Cardiac muscle cell (in vitro differentiated cells and primary cell): ENCODE measurements around the gene PLA2G4A. TPM values are rescaled to one million over a fixed set of nuclear protein-coding genes. Genes with fewer than 3 reads are reported as not detected.
A peak's percentile ranks its signal among the peaks of the same experiment; 100 is the strongest.

Experiments
- DNase-seq, 2 donors: peaks; one replicate each; pipeline versions ENCODE4 v3.0.0 to v3.0.0-alpha.2; 2010 to 2017; ENCODE audit warnings: low read depth in 1 of 2, low spot score in 1 of 2
- H3K27ac ChIP-seq: fragments of 200-600 bp; sonication (generic); 2 replicates; pipeline ENCODE4 v1.5.1; 2016
- H3K27me3 ChIP-seq: fragments of 200-600 bp; sonication (generic); 2 replicates; pipeline ENCODE4 v1.6.0; 2016; ENCODE audit warnings: control low read depth
- H3K36me3 ChIP-seq: fragments of 200-600 bp; sonication (generic); 2 replicates; pipeline ENCODE4 v1.5.1; 2016; ENCODE audit warnings: control low read depth
- H3K4me1 ChIP-seq: fragments of 200-600 bp; sonication (generic); 2 replicates; pipeline ENCODE4 v1.8.1; 2017; ENCODE audit warnings: low read depth, mild to moderate bottlenecking, mixed run types
- H3K4me3 ChIP-seq: fragments of 200-600 bp; sonication (generic); 2 replicates; pipeline ENCODE4 v1.5.1; 2016; ENCODE audit warnings: mild to moderate bottlenecking
- H3K9me3 ChIP-seq: fragments of 200-600 bp; sonication (generic); 2 replicates; pipeline ENCODE4 v1.5.1; 2017; ENCODE audit warnings: low read depth, mild to moderate bottlenecking, control low read depth
- CTCF ChIP-seq: IDR thresholded peaks from 2 replicates; pipeline ENCODE4 v1.5.1; 2012; ENCODE audit warnings: low read depth, mild to moderate bottlenecking, low read length
- polyA plus RNA-seq: library from polyadenylated mRNA; unstranded; fragments of >200 nt; fragmentation: Nextera tagmentation; extraction: Ambion mirVana; gene quantifications from 2 replicates; pipeline ENCODE4 v1.2.1, GENCODE V29; 2016
- total RNA-seq: library from RNA; depleted of rRNA; stranded (reverse); fragments of >200 nt; gene quantifications from 2 replicates; pipeline ENCODE4 v1.2.3, GENCODE V29; 2016

PLA2G4A gene
- total and polyA plus RNA-seq, 2 experiments from 2014 or later = 0.09 TPM; not detected in 1

- H3K27ac ChIP-seq = no peak overlapping the region
These were observed 132.1 kb downstream of the PLA2G4A start for GRCh38 chr1:186960861-186961260.

GRCh38 chr1:186965847-186966246, 137.1 kb downstream of the PLA2G4A start:
- Histone ChIP-seq H3K4me1 (no peaks in the 10 kb centered on the region), H3K9me3 (no peaks in the 10 kb centered on the region), H3K27ac (no peak overlapping the region), H3K4me3 (no peak overlapping the region), H3K27me3 (no peaks in the 10 kb centered on the region), H3K36me3 (no peaks in the 10 kb centered on the region)
- TF ChIP-seq CTCF = no peak
- DNase-seq = no peak

More at GRCh38 chr1:186960861-186961260, 132.1 kb downstream of the PLA2G4A start:
- no peaks in the 10 kb centered on the region for H3K4me1 ChIP-seq
- no peaks in the 10 kb centered on the region for H3K36me3 ChIP-seq
- DNase-seq = peak in 1 of 2 donors; percentile 55
- H3K9me3 ChIP-seq = no peaks in the 10 kb centered on the region
- no peak for TF ChIP-seq CTCF
- H3K27me3 ChIP-seq = no peaks in the 10 kb centered on the region
- H3K4me3 ChIP-seq = no peak overlapping the region

GRCh38 chr1:186966456-186966855, 137.7 kb downstream of the PLA2G4A start:
- no peaks in the 10 kb centered on the region for H3K36me3 ChIP-seq
- no peaks in the 10 kb centered on the region for H3K4me1 ChIP-seq
- no peak for TF ChIP-seq CTCF

GRCh38 chr1:186967656-186968394, 139.1 kb downstream of the PLA2G4A start:
- no peak for DNase-seq
- Histone ChIP-seq H3K36me3 (no peaks in the 10 kb centered on the region), H3K27ac (no peak overlapping the region)

More at GRCh38 chr1:186966456-186966855, 137.7 kb downstream of the PLA2G4A start:
- DNase-seq = no peak
- Histone ChIP-seq H3K27me3 (no peaks in the 10 kb centered on the region), H3K9me3 (no peaks in the 10 kb centered on the region), H3K27ac (no peak overlapping the region), H3K4me3 (no peak overlapping the region)

GRCh38 chr1:186974774-186975181, 146.0 kb downstream of the PLA2G4A start:
- H3K27ac ChIP-seq = no peak overlapping the region
- no peak for TF ChIP-seq CTCF

More at GRCh38 chr1:186967656-186968394, 139.1 kb downstream of the PLA2G4A start:
- H3K4me3 ChIP-seq = no peak overlapping the region
- no peak for TF ChIP-seq CTCF
- H3K9me3 ChIP-seq = no peaks in the 10 kb centered on the region
- no peaks in the 10 kb centered on the region for H3K27me3 ChIP-seq
- no peaks in the 10 kb centered on the region for H3K4me1 ChIP-seq

More at GRCh38 chr1:186974774-186975181, 146.0 kb downstream of the PLA2G4A start:
- DNase-seq = peak in 1 of 2 donors; percentile 77
- Histone ChIP-seq H3K4me1 (no peaks in the 10 kb centered on the region), H3K4me3 (no peak overlapping the region), H3K9me3 (no peaks in the 10 kb centered on the region), H3K36me3 (no peaks in the 10 kb centered on the region), H3K27me3 (no peaks in the 10 kb centered on the region)
